Body of pancreas (tissue), 4 donors: ENCODE data around the gene SCARF2. TPM values are rescaled to one million over a fixed set of nuclear protein-coding genes. Genes with fewer than 3 reads are reported as not detected.
"Not testable (repeated sequence)": the region's sequence is repeated elsewhere in the genome, so short reads cannot be mapped to it uniquely, and the experiment has no call there.

Experiments used
- ATAC-seq: fragments of 150-250 bp; one replicate; pipeline ENCODE4 v1.9.1; 2016
- DNase-seq, 4 donors: peaks; one replicate each; pipeline ENCODE4 v3.0.0-alpha.2; 2019
- H3K27ac ChIP-seq, 4 donors: fragments of 200-600 bp; sonication (generic); 1 replicate in 3 of 4; 2 replicates in 1 of 4; pipeline versions ENCODE4 v1.5.1 to v1.6.1; 2016 to 2019; ENCODE audit warnings: mild to moderate bottlenecking in 1 of 4, mixed read lengths in 1 of 4, moderate library complexity in 1 of 4
- H3K27me3 ChIP-seq, 2 donors: fragments of 200-600 bp; sonication (generic); one replicate each; pipeline ENCODE4 v1.6.0; 2016; ENCODE audit warnings: mild to moderate bottlenecking in 1 of 2
- H3K36me3 ChIP-seq, 2 donors: fragments of 200-600 bp; sonication (generic); replicated peaks in 1 of 2; 2 replicates each; pipeline ENCODE4 v1.5.1; 2016; ENCODE audit warnings: low read depth in 2 of 2; ENCODE audit not compliant: insufficient read depth in 1 of 2
- H3K4me1 ChIP-seq: fragments of 200-600 bp; sonication (generic); one replicate; pipeline ENCODE4 v1.6.0; 2016
- H3K4me3 ChIP-seq, 2 donors: fragments of 200-600 bp; sonication (generic); 1 replicate in 1 of 2; 2 replicates in 1 of 2; pipeline ENCODE4 v1.5.1; 2016 to 2019
- H3K9me3 ChIP-seq, 3 donors: fragments of 200-600 bp; sonication (generic); 1 replicate in 2 of 3; 2 replicates in 1 of 3; pipeline ENCODE4 v1.5.1; 2016
- CTCF ChIP-seq, 7 experiments: fragments of 450-650 bp in 4 of 7; fragments of 200-600 bp in 3 of 7; sonication (generic) in 3 of 7; IDR thresholded peaks; one replicate each; pipeline ENCODE4 v1.5.1; 2016 to 2019; ENCODE audit warnings: antibody characterized with exemption in 7 of 7
- POLR2A ChIP-seq, 3 donors: fragments of 450-650 bp; IDR thresholded peaks; one replicate each; pipeline ENCODE4 v1.6.1; 2016; ENCODE audit warnings: antibody characterized with exemption in 3 of 3, mild to moderate bottlenecking in 2 of 3
- WGBS, 2 donors: methylation state at CpG; one replicate each; pipeline ENCODE4 v1.1.5; 2017; 5-methylcytosine and 5-hydroxymethylcytosine counted together
- intact Hi-C: fragments of 100-400 bp; cut with DNase I; formaldehyde crosslinking; loops from one replicate; pipeline ENCODE4 v1.15.1; 2023
- total RNA-seq, 2 donors: library from RNA; depleted of rRNA; stranded (reverse); fragments of >200 nt; gene quantifications; one replicate each; pipeline ENCODE4 v1.1.0, GENCODE V29; 2016

The SCARF2 gene
- total RNA-seq, 2 donors from 2014 or later: 9.9 to 13.5 TPM

- Histone ChIP-seq H3K27me3 (no peaks in the 10 kb centered on the region), H3K36me3 (no peaks in the 10 kb centered on the region), H3K27ac (peak within 1 kb of the TSS; percentile 11 to 79 (median 63)), H3K4me3 (peak within 1 kb of the TSS; percentile 77 to 91), H3K9me3 (no peaks in the 10 kb centered on the region), H3K4me1 (peaks cover 24% of the 10 kb centered on the region)
- WGBS, 2 donors: 1% methylated on average over 71 of the region's 71 CpGs; no CpG with 5 or more reads in 1 of the 2 donors
- TF ChIP-seq CTCF (IDR thresholded peaks at IDR 0.05) (peak in 3 of 7 experiments; percentile 20 to 27 (median 24)), POLR2A (IDR thresholded peaks at IDR 0.05) (peak; percentile 76 to 94 (median 84))
- peak; percentile 90 to 94 (median 92) for DNase-seq
- intact Hi-C loops: no loop called here
- ATAC-seq: peak; percentile 97
Measured at GRCh38 chr22:20393705-20394476, 43.7 kb downstream of the SCARF2 start, which contains the start of gene ZNF74. TSS of gene ZNF74 (plus strand) at chr22:20394151. CDS start at chr22:20394629, 478 bp downstream.

- intact Hi-C loops: no loop called here
Measured at GRCh38 chr22:20392983-20393704, 44.5 kb downstream of the SCARF2 start.

DNA sequence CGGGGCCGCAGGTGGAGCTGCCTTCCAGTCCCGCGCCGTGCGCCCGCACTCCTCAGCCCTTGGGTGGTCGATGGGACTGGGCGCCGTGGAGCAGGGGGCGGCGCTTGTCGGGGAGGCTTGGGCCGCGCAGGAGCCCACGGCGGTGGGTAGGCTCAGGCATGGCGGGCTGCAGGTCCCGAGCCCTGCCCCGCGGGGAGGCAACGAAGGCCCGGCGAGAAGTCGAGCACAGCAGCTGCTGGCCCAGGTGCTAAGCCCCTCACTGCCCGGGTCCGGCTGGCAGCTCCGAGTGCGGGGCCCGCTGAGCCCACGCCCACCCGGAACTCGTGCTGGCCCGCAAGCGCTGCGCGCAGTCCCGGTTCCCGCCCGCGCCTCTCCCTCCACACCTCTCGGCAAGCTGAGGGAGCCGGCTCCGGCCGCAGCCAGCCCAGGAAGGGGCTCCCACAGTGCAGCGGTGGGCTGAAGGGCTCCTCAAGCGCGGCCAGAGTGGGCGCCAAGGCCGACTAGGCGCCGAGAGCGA is 45.2 kb downstream of the SCARF2 start:
- ATAC-seq, DNase-seq: not testable (repeated sequence)

More at GRCh38 chr22:20392983-20393704, 44.5 kb downstream of the SCARF2 start:
- TF ChIP-seq CTCF (IDR thresholded peaks at IDR 0.05): no peak
- TF ChIP-seq POLR2A (IDR thresholded peaks at IDR 0.05): no peak
- peaks cover 18% of the 10 kb centered on the region for H3K4me1 ChIP-seq
- 88 to 95% methylated on average over 19 to 23 of the region's 23 CpGs for WGBS, 2 donors
- no peaks in the 10 kb centered on the region for H3K27me3 ChIP-seq
- no peak for DNase-seq
- no peaks in the 10 kb centered on the region for H3K36me3 ChIP-seq
- peak; percentile 2 for ATAC-seq
- no peak overlapping the region for H3K4me3 ChIP-seq
- peak overlapping the region; percentile 11 to 79 (median 63) for H3K27ac ChIP-seq
- no peaks in the 10 kb centered on the region for H3K9me3 ChIP-seq

GRCh38 chr22:20391222-20391621 is 46.4 kb downstream of the SCARF2 start:
- intact Hi-C loops: no loop called here
- H3K27ac ChIP-seq: no peak overlapping the region
- WGBS, 2 donors: 77 to 79% methylated on average over 4 of the region's 4 CpGs
- H3K4me1 ChIP-seq: peaks cover 18% of the 10 kb centered on the region
- TF ChIP-seq CTCF (IDR thresholded peaks at IDR 0.05) (no peak), POLR2A (IDR thresholded peaks at IDR 0.05) (no peak)
- no peaks in the 10 kb centered on the region for H3K9me3 ChIP-seq
- ATAC-seq (no peak), DNase-seq (no peak)
- no peak overlapping the region for H3K4me3 ChIP-seq
- H3K36me3 ChIP-seq: no peaks in the 10 kb centered on the region
- H3K27me3 ChIP-seq: no peaks in the 10 kb centered on the region

More for the DNA sequence above, 45.2 kb downstream of the SCARF2 start:
- H3K27me3 ChIP-seq, H3K27ac ChIP-seq, H3K9me3 ChIP-seq, H3K36me3 ChIP-seq, intact Hi-C loops, H3K4me3 ChIP-seq: not testable (repeated sequence)
- H3K4me1 ChIP-seq: peaks cover 18% of the 10 kb centered on the region
- 95 to 100% methylated on average over 1 to 33 of the region's 53 CpGs for WGBS, 2 donors

GRCh38 chr22:20390394-20390907 is 47.2 kb downstream of the SCARF2 start:
- H3K4me1 ChIP-seq: peaks cover 13% of the 10 kb centered on the region
- no peak overlapping the region for H3K4me3 ChIP-seq
- intact Hi-C loops: no loop called here
- no peak overlapping the region for H3K27ac ChIP-seq
- no peak for DNase-seq
- H3K36me3 ChIP-seq: no peaks in the 10 kb centered on the region
- WGBS, 2 donors: 81 to 87% methylated on average over 5 of the region's 5 CpGs
- H3K27me3 ChIP-seq: no peaks in the 10 kb centered on the region
- no peak for ATAC-seq
- no peaks in the 10 kb centered on the region for H3K9me3 ChIP-seq
- TF ChIP-seq POLR2A (IDR thresholded peaks at IDR 0.05) (no peak), CTCF (IDR thresholded peaks at IDR 0.05) (no peak)
